K562 (cell line): ENCODE results near the gene ESD. TPM values are rescaled to one million over a fixed set of nuclear protein-coding genes. Genes with fewer than 3 reads are reported as not detected.

Experiments used
- ATAC-seq: fragments of 200-7000 bp; cut with Tn5 transposase; 3 replicates; pipeline ENCODE4 v1.9.1; 2020; ENCODE audit warnings: moderate library complexity
- BruUV-seq: library from RNA; stranded (reverse); fragments of 400-500 nt; replicated peaks from 2 replicates; lab custom pipeline; 2021; lab: Mats Ljungman, UMichigan
- CTCF ChIA-PET: fragments of 300-600 bp; formaldehyde crosslinking; extraction: SDS; loops from one replicate; lab custom pipeline; 2021; ENCODE audit warnings: low intra/inter-chr PET ratio; lab: Yijun Ruan, JAX
- POLR2A ChIA-PET: fragments of 300-600, 350-650 bp; sonication (Branson Sonifier 250); formaldehyde crosslinking; extraction: SDS; loops from one replicate; lab custom pipeline; 2021; ENCODE audit warnings: antibody characterized with exemption, inconsistent platforms; lab: Yijun Ruan, JAX
- DNase-seq, 4 experiments: peaks; one replicate each; pipeline versions ENCODE4 v3.0.0 to v3.0.0-alpha.2; 2011 to 2018; ENCODE audit warnings: low spot score in 3 of 4, mixed read lengths in 3 of 4; ENCODE audit errors: extremely low read depth in 1 of 4
- FAIRE-seq: peaks from 2 replicates; lab custom pipeline; 2011; peaks lifted over from hg19 to GRCh38; lab: Jason Lieb, UNC
- H2AFZ ChIP-seq: 2 replicates; pipeline ENCODE4 v1.6.0; 2011; ENCODE audit warnings: low read depth, low read length, control low read depth, inconsistent platforms
- H3K27ac ChIP-seq: fragments of 200-600 bp; 3 replicates; pipeline ENCODE4 v1.8.0; 2011; ENCODE audit warnings: low read depth, mild to moderate bottlenecking, control low read depth, inconsistent platforms, low read length, moderate library complexity, mixed read lengths; ENCODE audit errors: extremely low read depth
- H3K27me3 ChIP-seq, 2 experiments: fragments of 300-600 bp in 1 of 2; 2 replicates in 1 of 2; 3 replicates in 1 of 2; pipeline versions ENCODE4 v1.6.0 to v1.8.0; 2011; ENCODE audit warnings: inconsistent platforms in 2 of 2, low read length in 2 of 2, mild to moderate bottlenecking in 1 of 2, mixed read lengths in 1 of 2, moderate library complexity in 1 of 2; ENCODE audit not compliant: control insufficient read depth in 2 of 2, insufficient read depth in 2 of 2
- H3K36me3 ChIP-seq: fragments of 300-600 bp; 3 replicates; pipeline ENCODE4 v1.8.0; 2011; ENCODE audit warnings: mild to moderate bottlenecking, low read length, inconsistent platforms; ENCODE audit not compliant: control insufficient read depth, insufficient read depth
- H3K4me1 ChIP-seq, 2 experiments: fragments of 200-600 bp in 1 of 2; replicated peaks in 1 of 2; 2 replicates in 1 of 2; 3 replicates in 1 of 2; pipeline versions ENCODE4 v1.5.1 to v1.8.0; 2011; ENCODE audit warnings: inconsistent platforms in 2 of 2, low read length in 2 of 2, mild to moderate bottlenecking in 1 of 2, mixed read lengths in 1 of 2, moderate library complexity in 1 of 2; ENCODE audit not compliant: control insufficient read depth in 2 of 2, insufficient read depth in 2 of 2
- H3K4me2 ChIP-seq: 2 replicates; pipeline ENCODE4 v1.6.1; 2011; ENCODE audit warnings: low read length, control low read depth, inconsistent platforms, mixed read lengths; ENCODE audit not compliant: insufficient read depth
- H3K4me3 ChIP-seq: fragments of 200-600 bp; sonication (generic), shearing (Covaris generic); 2 replicates; pipeline ENCODE4 v1.5.1; 2016; ENCODE audit warnings: control low read depth, inconsistent platforms
- H3K79me2 ChIP-seq: fragments of 200-600 bp; 3 replicates; pipeline ENCODE4 v1.8.0; 2011; ENCODE audit warnings: low read length, inconsistent platforms; ENCODE audit not compliant: control insufficient read depth, insufficient read depth
- H3K9ac ChIP-seq, 2 experiments: 2 replicates each; pipeline versions ENCODE4 v1.6.0 to v1.6.1; 2011; ENCODE audit warnings: low read depth in 2 of 2, low read length in 2 of 2, control low read depth in 1 of 2, inconsistent platforms in 1 of 2, mild to moderate bottlenecking in 1 of 2, mixed read lengths in 1 of 2; ENCODE audit not compliant: insufficient read depth in 1 of 2
- H3K9me1 ChIP-seq: one replicate; pipeline ENCODE4 v1.6.0; 2011; ENCODE audit warnings: inconsistent platforms, mild to moderate bottlenecking, low read length, moderate library complexity; ENCODE audit not compliant: control insufficient read depth, insufficient read depth
- H3K9me3 ChIP-seq: replicated peaks from 2 replicates; pipeline ENCODE4 v1.5.1; 2011; ENCODE audit warnings: low read depth, low read length, inconsistent platforms; ENCODE audit not compliant: control insufficient read depth, insufficient read depth
- H4K20me1 ChIP-seq: replicated peaks from 2 replicates; pipeline ENCODE4 v1.6.1; 2011; ENCODE audit warnings: low read length, inconsistent platforms, mixed read lengths; ENCODE audit not compliant: control insufficient read depth, insufficient read depth
- FOXJ2 ChIP-seq: fragments of 200-800 bp; sonication (Bioruptor generic); IDR thresholded peaks from 2 replicates; pipeline ENCODE4 v1.6.1; 2016; ENCODE audit warnings: missing genetic modification characterization, missing compliant biosample characterization
- GABPB2 ChIP-seq: fragments of 250-450 bp; sonication (Bioruptor Pico); conservative IDR thresholded peaks from 2 replicates; pipeline ENCODE4 v1.5.1; 2021; ENCODE audit warnings: mild to moderate bottlenecking
- MECOM ChIP-seq: fragments of 250-450 bp; sonication (Bioruptor Pico); IDR thresholded peaks from 2 replicates; pipeline ENCODE4 v1.8.0; 2022; ENCODE audit warnings: inconsistent platforms
- MTF1 ChIP-seq: fragments of 250-450 bp; sonication (Bioruptor Pico); IDR thresholded peaks from 2 replicates; pipeline ENCODE4 v1.9.0; 2021; ENCODE audit warnings: moderate library complexity, mild to moderate bottlenecking, inconsistent platforms, borderline replicate concordance
- NR4A1 ChIP-seq, 2 experiments: fragments of 250-450 bp in 1 of 2; fragments of 450-650 bp in 1 of 2; sonication (Bioruptor Pico) in 1 of 2; IDR thresholded peaks; 2 replicates each; pipeline versions ENCODE4 v1.4.0 to v1.6.1; 2016 to 2020; ENCODE audit warnings: mild to moderate bottlenecking in 2 of 2, missing compliant biosample characterization in 1 of 2, missing genetic modification characterization in 1 of 2, moderate library complexity in 1 of 2
- SAP30 ChIP-seq: fragments of 200-600 bp; sonication (generic); IDR thresholded peaks from 2 replicates; pipeline ENCODE4 v1.6.1; 2012; ENCODE audit warnings: borderline replicate concordance, low read depth, mild to moderate bottlenecking, moderate library complexity, low read length, control low read depth, inconsistent platforms; ENCODE audit not compliant: insufficient read depth, poor library complexity, severe bottlenecking
- SIRT6 ChIP-seq: IDR thresholded peaks from one replicate; pipeline ENCODE4 v1.6.1; 2012; ENCODE audit warnings: low read depth, mild to moderate bottlenecking, control low read depth, inconsistent platforms, low read length, moderate library complexity
- SIX5 ChIP-seq, 2 experiments: IDR thresholded peaks; 2 replicates each; pipeline ENCODE4 v1.6.1; 2011; ENCODE audit warnings: low read length in 2 of 2, borderline replicate concordance in 1 of 2, low read depth in 1 of 2, mild to moderate bottlenecking in 1 of 2, moderate library complexity in 1 of 2; ENCODE audit not compliant: insufficient read depth in 1 of 2
- TSC22D4 ChIP-seq: fragments of 450-650 bp; IDR thresholded peaks from 2 replicates; pipeline ENCODE4 v1.6.1; 2016; ENCODE audit warnings: missing genetic modification characterization, missing biosample characterization, control low read depth
- ZFP36 ChIP-seq: fragments of 150-350 bp; IDR thresholded peaks from 2 replicates; pipeline ENCODE4 v1.6.1; 2018; ENCODE audit warnings: low read length, low read depth; ENCODE audit not compliant: partially characterized antibody
- ZKSCAN3 ChIP-seq: fragments of 250-450 bp; sonication (Bioruptor Pico); IDR thresholded peaks from 2 replicates; pipeline ENCODE4 v1.4.0; 2020
- ZNF324 ChIP-seq: fragments of 250-450 bp; sonication (Bioruptor Pico); IDR thresholded peaks from 2 replicates; pipeline ENCODE4 v1.4.0; 2020; ENCODE audit warnings: mild to moderate bottlenecking
- in situ Hi-C: fragments of 300-500 bp; cut with MboI; formaldehyde crosslinking; loops from 4 replicates; pipeline ENCODE4 v1.15.0; 2018; ENCODE audit warnings: inconsistent platforms, mixed read lengths
- intact Hi-C: fragments of 100-400 bp; cut with micrococcal nuclease; formaldehyde crosslinking; loops from 2 replicates; pipeline ENCODE4 v1.14.2; 2022
- polyA plus RNA-seq, 8 experiments: library from polyadenylated mRNA; depleted of rRNA in 4 of 8; stranded (reverse) in 5 of 8; unstranded in 3 of 8; fragments of >200 nt; fragmentation: Nextera tagmentation in 2 of 8; fragmentation: Illumina TruSeq in 1 of 8; extraction: Ambion mirVana in 2 of 8; extraction: Trizol in 1 of 8; gene quantifications; 2 replicates each; pipeline versions ENCODE4 v1.2.1 to v1.2.3, GENCODE V29; 2011 to 2014; ENCODE audit warnings: inconsistent platforms in 1 of 8, missing spikeins in 1 of 8
- total RNA-seq, 7 experiments: library from RNA; depleted of rRNA in 6 of 7; stranded (reverse); fragments of >200 nt in 6 of 7; fragmentation: Illumina TruSeq in 2 of 7; extraction: Trizol in 2 of 7; gene quantifications; 2 replicates each; pipeline versions ENCODE4 v1.2.1 to v1.2.3, GENCODE V29; 2011 to 2021; ENCODE audit warnings: low replicate concordance in 1 of 7
- TF ChIP-seq, protein P1 (sequence below): fragments of 250-450 bp; sonication (Bioruptor Pico); IDR thresholded peaks from 2 replicates; pipeline ENCODE4 v1.8.0; 2022; ENCODE audit warnings: moderate library complexity, mild to moderate bottlenecking, inconsistent platforms
- TF ChIP-seq, protein P2 (sequence below): fragments of 200-800 bp; sonication (Bioruptor generic); IDR thresholded peaks from 2 replicates; pipeline ENCODE4 v1.6.1; 2016; ENCODE audit warnings: missing genetic modification characterization, missing compliant biosample characterization

ESD gene
- total and polyA plus RNA-seq, 9 of the 15 experiments (the other 6 are each of a cell fraction or from before 2014, with no cell fraction given) = 88.9 to 402 (median 232) TPM

DNA sequence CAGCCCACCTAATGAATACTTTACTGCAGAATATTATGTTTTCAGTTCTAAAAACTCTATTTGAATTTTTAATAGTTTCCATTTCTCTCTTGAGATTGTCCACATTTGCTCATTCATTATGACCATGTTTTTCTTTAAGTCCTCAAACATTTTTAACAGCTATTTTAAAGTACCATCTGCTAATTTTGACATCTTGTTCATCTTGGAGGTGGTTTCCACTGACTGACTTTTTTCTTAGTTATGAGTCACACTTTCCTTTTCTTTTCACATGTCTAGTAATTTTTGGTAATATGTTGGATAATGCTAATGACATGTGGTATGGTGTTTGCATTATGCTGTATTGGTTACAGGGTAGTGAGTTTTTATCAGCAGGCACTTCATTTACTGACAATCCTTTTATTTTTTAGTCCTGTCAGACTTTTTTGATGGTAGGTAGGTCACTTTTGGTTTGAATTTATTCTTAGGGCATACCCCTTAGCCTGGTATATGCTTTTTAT lies 15.4 kb upstream of the ESD start:
- intact Hi-C loops (no loop called here), in situ Hi-C loops (no loop called here)
- no peaks in the 10 kb centered on the region for H3K4me1 ChIP-seq
- no peaks in the 10 kb centered on the region for H3K9me3 ChIP-seq
- no peak overlapping the region for H3K9ac ChIP-seq
- POLR2A ChIA-PET = no interaction called here
- H4K20me1 ChIP-seq = no peaks in the 10 kb centered on the region
- H3K27ac ChIP-seq = no peak overlapping the region
- no peaks in the 10 kb centered on the region for H3K9me1 ChIP-seq
- no peak overlapping the region for H3K4me2 ChIP-seq
- no peaks in the 10 kb centered on the region for H3K36me3 ChIP-seq
- TF ChIP-seq, protein P1, sequence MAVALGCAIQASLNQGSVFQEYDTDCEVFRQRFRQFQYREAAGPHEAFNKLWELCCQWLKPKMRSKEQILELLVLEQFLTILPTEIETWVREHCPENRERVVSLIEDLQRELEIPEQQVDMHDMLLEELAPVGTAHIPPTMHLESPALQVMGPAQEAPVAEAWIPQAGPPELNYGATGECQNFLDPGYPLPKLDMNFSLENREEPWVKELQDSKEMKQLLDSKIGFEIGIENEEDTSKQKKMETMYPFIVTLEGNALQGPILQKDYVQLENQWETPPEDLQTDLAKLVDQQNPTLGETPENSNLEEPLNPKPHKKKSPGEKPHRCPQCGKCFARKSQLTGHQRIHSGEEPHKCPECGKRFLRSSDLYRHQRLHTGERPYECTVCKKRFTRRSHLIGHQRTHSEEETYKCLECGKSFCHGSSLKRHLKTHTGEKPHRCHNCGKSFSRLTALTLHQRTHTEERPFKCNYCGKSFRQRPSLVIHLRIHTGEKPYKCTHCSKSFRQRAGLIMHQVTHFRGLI (CRISPR knock-in tag) = no peak
- no peak for TF ChIP-seq TSC22D4 (tag)
- TF ChIP-seq SIX5 (IDR thresholded peaks at IDR 0.05; ENCODE audit: borderline replicate concordance in 1 of 2, insufficient read depth in 1 of 2, low read depth in 1 of 2, low read length in 2 of 2) = no peak
- no peak for TF ChIP-seq SIRT6
- TF ChIP-seq MTF1 (CRISPR knock-in tag) = no peak
- TF ChIP-seq SAP30 = no peak
- no peak for TF ChIP-seq ZNF324 (CRISPR knock-in tag)
- no peak for TF ChIP-seq FOXJ2 (tag)
- TF ChIP-seq, protein P2, sequence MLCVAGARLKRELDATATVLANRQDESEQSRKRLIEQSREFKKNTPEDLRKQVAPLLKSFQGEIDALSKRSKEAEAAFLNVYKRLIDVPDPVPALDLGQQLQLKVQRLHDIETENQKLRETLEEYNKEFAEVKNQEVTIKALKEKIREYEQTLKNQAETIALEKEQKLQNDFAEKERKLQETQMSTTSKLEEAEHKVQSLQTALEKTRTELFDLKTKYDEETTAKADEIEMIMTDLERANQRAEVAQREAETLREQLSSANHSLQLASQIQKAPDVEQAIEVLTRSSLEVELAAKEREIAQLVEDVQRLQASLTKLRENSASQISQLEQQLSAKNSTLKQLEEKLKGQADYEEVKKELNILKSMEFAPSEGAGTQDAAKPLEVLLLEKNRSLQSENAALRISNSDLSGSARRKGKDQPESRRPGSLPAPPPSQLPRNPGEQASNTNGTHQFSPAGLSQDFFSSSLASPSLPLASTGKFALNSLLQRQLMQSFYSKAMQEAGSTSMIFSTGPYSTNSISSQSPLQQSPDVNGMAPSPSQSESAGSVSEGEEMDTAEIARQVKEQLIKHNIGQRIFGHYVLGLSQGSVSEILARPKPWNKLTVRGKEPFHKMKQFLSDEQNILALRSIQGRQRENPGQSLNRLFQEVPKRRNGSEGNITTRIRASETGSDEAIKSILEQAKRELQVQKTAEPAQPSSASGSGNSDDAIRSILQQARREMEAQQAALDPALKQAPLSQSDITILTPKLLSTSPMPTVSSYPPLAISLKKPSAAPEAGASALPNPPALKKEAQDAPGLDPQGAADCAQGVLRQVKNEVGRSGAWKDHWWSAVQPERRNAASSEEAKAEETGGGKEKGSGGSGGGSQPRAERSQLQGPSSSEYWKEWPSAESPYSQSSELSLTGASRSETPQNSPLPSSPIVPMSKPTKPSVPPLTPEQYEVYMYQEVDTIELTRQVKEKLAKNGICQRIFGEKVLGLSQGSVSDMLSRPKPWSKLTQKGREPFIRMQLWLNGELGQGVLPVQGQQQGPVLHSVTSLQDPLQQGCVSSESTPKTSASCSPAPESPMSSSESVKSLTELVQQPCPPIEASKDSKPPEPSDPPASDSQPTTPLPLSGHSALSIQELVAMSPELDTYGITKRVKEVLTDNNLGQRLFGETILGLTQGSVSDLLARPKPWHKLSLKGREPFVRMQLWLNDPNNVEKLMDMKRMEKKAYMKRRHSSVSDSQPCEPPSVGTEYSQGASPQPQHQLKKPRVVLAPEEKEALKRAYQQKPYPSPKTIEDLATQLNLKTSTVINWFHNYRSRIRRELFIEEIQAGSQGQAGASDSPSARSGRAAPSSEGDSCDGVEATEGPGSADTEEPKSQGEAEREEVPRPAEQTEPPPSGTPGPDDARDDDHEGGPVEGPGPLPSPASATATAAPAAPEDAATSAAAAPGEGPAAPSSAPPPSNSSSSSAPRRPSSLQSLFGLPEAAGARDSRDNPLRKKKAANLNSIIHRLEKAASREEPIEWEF = no peak
- TF ChIP-seq NR4A1 (CRISPR knock-in tag; IDR thresholded peaks at IDR 0.05) = no peak
- TF ChIP-seq NR4A1 (tag; IDR thresholded peaks at IDR 0.05) = no peak
- no peak for TF ChIP-seq GABPB2 (CRISPR knock-in tag)
- TF ChIP-seq MECOM (CRISPR knock-in tag) = no peak
- TF ChIP-seq ZKSCAN3 = no peak
- TF ChIP-seq ZFP36 = no peak
- no TSS peak for BruUV-seq
- no peaks in the 10 kb centered on the region for H3K27me3 ChIP-seq
- ATAC-seq = no peak
- no peaks in the 10 kb centered on the region for H3K79me2 ChIP-seq
- FAIRE-seq = no peak
- no peak overlapping the region for H2AFZ ChIP-seq
- no peak for DNase-seq
- H3K4me3 ChIP-seq = no peak overlapping the region
- CTCF ChIA-PET = no interaction called here
